ENCODE results near the gene PEX14. TPM values are rescaled to one million over a fixed set of nuclear protein-coding genes. Genes with fewer than 3 reads are reported as not detected.

Gene PEX14
- total and polyA plus RNA-seq, 9 of the 15 experiments (the other 6 are each of a cell fraction or from before 2014, with no cell fraction given) = 2.6 to 45.7 (median 22.7) TPM

DNA sequence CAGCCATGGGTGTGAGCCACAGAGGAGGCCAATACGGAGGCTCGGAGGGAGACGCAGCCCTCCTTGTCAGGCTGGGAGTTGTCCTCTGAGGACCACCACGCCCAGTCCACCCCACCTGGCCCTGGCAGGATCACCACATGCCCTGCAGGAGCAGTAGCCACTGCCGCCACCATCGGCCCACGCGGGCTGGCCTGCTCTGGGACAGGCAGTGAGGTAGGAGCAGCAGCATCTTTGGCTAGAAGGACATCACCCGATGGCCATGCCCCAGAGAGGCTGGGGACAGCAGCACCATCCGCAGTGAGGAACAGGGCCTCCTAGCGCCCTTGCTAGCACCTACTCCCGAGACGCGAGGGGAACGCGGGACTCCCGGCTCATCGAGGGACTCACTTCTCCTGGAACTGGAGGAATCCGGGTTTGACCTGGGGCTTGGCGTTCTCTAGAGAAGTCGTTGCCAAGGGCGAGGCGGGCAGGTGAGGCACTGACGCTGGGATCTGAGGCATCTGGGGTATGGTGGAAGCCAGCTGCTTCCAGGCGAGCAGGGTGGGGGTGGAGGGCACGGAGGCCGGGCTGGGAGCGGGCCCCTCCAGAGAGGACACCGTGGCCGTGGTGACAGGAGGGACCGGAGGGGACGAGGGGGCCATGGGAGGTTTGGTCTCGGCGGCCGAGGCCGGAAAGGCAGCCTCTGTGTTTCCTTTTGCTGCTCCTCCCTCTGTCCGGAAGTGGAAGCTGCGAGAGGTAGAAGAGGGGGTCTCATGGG is 172.8 kb downstream of the PEX14 start:
- in situ Hi-C loops (cut with MboI) (no loop called here), intact Hi-C loops (cut with micrococcal nuclease) (no loop called here)
- no peaks in the 10 kb centered on the region for H3K79me2 ChIP-seq (ENCODE audit: control insufficient read depth, insufficient read depth, low read length)
- H3K9ac ChIP-seq (ENCODE audit: insufficient read depth in 1 of 2, low read depth in 2 of 2, low read length in 2 of 2) = no peak overlapping the region
- H3K4me3 ChIP-seq = no peak overlapping the region
- no TSS peak for BruUV-seq (replicated peaks)
- FAIRE-seq (no peak), ATAC-seq (no peak), DNase-seq (ENCODE audit: extremely low read depth in 1 of 4, low spot score in 3 of 4) (no peak)
- H3K27ac ChIP-seq (ENCODE audit: extremely low read depth, low read depth, low read length) = no peak overlapping the region
- no peak for TF ChIP-seq FOXP1 (CRISPR knock-in tag; IDR thresholded peaks at IDR 0.05)
- TF ChIP-seq, protein P1, sequence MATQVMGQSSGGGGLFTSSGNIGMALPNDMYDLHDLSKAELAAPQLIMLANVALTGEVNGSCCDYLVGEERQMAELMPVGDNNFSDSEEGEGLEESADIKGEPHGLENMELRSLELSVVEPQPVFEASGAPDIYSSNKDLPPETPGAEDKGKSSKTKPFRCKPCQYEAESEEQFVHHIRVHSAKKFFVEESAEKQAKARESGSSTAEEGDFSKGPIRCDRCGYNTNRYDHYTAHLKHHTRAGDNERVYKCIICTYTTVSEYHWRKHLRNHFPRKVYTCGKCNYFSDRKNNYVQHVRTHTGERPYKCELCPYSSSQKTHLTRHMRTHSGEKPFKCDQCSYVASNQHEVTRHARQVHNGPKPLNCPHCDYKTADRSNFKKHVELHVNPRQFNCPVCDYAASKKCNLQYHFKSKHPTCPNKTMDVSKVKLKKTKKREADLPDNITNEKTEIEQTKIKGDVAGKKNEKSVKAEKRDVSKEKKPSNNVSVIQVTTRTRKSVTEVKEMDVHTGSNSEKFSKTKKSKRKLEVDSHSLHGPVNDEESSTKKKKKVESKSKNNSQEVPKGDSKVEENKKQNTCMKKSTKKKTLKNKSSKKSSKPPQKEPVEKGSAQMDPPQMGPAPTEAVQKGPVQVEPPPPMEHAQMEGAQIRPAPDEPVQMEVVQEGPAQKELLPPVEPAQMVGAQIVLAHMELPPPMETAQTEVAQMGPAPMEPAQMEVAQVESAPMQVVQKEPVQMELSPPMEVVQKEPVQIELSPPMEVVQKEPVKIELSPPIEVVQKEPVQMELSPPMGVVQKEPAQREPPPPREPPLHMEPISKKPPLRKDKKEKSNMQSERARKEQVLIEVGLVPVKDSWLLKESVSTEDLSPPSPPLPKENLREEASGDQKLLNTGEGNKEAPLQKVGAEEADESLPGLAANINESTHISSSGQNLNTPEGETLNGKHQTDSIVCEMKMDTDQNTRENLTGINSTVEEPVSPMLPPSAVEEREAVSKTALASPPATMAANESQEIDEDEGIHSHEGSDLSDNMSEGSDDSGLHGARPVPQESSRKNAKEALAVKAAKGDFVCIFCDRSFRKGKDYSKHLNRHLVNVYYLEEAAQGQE (IDR thresholded peaks at IDR 0.05; ENCODE audit: borderline replicate concordance) = 0 out of 2 replicates have a peak, but pooled peaks have one; percentile 6
- TF ChIP-seq, protein P1 (CRISPR knock-in tag; IDR thresholded peaks at IDR 0.05; ENCODE audit: low read depth) = no peak
- TF ChIP-seq, protein P2, sequence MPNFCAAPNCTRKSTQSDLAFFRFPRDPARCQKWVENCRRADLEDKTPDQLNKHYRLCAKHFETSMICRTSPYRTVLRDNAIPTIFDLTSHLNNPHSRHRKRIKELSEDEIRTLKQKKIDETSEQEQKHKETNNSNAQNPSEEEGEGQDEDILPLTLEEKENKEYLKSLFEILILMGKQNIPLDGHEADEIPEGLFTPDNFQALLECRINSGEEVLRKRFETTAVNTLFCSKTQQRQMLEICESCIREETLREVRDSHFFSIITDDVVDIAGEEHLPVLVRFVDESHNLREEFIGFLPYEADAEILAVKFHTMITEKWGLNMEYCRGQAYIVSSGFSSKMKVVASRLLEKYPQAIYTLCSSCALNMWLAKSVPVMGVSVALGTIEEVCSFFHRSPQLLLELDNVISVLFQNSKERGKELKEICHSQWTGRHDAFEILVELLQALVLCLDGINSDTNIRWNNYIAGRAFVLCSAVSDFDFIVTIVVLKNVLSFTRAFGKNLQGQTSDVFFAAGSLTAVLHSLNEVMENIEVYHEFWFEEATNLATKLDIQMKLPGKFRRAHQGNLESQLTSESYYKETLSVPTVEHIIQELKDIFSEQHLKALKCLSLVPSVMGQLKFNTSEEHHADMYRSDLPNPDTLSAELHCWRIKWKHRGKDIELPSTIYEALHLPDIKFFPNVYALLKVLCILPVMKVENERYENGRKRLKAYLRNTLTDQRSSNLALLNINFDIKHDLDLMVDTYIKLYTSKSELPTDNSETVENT (CRISPR knock-in tag; IDR thresholded peaks at IDR 0.05) = peak; percentile 12; the same call in 1 of the 2 replicates
- no peak for TF ChIP-seq ZNF121 (CRISPR knock-in tag; conservative IDR thresholded peaks at IDR 0.05)
- TF ChIP-seq, protein P3, sequence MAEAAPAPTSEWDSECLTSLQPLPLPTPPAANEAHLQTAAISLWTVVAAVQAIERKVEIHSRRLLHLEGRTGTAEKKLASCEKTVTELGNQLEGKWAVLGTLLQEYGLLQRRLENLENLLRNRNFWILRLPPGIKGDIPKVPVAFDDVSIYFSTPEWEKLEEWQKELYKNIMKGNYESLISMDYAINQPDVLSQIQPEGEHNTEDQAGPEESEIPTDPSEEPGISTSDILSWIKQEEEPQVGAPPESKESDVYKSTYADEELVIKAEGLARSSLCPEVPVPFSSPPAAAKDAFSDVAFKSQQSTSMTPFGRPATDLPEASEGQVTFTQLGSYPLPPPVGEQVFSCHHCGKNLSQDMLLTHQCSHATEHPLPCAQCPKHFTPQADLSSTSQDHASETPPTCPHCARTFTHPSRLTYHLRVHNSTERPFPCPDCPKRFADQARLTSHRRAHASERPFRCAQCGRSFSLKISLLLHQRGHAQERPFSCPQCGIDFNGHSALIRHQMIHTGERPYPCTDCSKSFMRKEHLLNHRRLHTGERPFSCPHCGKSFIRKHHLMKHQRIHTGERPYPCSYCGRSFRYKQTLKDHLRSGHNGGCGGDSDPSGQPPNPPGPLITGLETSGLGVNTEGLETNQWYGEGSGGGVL (CRISPR knock-in tag; IDR thresholded peaks at IDR 0.05) = no peak
- TF ChIP-seq MTA1 (IDR thresholded peaks at IDR 0.05; ENCODE audit: borderline replicate concordance) = no peak
- no peak overlapping the region for H2AFZ ChIP-seq (ENCODE audit: low read depth, low read length)
- H3K9me1 ChIP-seq (ENCODE audit: control insufficient read depth, insufficient read depth, low read length) = no peaks in the 10 kb centered on the region
- peaks cover 0 to 65% of the 10 kb centered on the region in 2 experiments; a peak in 3 of 5 replicates for H3K4me1 ChIP-seq (replicated peaks in 1 of 2; ENCODE audit: control insufficient read depth in 2 of 2, insufficient read depth in 2 of 2, low read length in 2 of 2)
- H3K9me3 ChIP-seq (replicated peaks; ENCODE audit: control insufficient read depth, insufficient read depth, low read depth, low read length) = no peaks in the 10 kb centered on the region
- H3K27me3 ChIP-seq (ENCODE audit: control insufficient read depth in 2 of 2, insufficient read depth in 2 of 2, low read length in 2 of 2) = peaks cover 14 to 79% of the 10 kb centered on the region in 2 experiments; a peak in 4 of 5 replicates
- no peaks in the 10 kb centered on the region for H3K36me3 ChIP-seq (ENCODE audit: control insufficient read depth, insufficient read depth, low read length)
- peaks cover 27% of the 10 kb centered on the region for H4K20me1 ChIP-seq (replicated peaks; ENCODE audit: control insufficient read depth, insufficient read depth, low read length)
- CTCF ChIA-PET (ENCODE audit: low intra/inter-chr PET ratio) = interaction anchor here (0.7 kb wide), 1 partner anchor 140 kb away, joined by 5 read pairs; no protein-coding TSS in a partner anchor
- no peak overlapping the region for H3K4me2 ChIP-seq (ENCODE audit: insufficient read depth, low read length)
- POLR2A ChIA-PET = interaction anchor here (0.7 to 1.1 kb wide), 2 partner anchors 17 to 52 kb away, joined by 3 to 4 read pairs; no protein-coding TSS in a partner anchor
- 8% methylated on average over 38 of the region's 38 CpGs for WGBS (ENCODE audit: insufficient coverage, low coverage, missing lambda C conversion rate)
